Measurements from ENCODE around the gene ATP8A1.
"Not testable (repeated sequence)": the region's sequence is repeated elsewhere in the genome, so short reads cannot be mapped to it uniquely, and the experiment has no call there.

ATP8A1 gene

DNA sequence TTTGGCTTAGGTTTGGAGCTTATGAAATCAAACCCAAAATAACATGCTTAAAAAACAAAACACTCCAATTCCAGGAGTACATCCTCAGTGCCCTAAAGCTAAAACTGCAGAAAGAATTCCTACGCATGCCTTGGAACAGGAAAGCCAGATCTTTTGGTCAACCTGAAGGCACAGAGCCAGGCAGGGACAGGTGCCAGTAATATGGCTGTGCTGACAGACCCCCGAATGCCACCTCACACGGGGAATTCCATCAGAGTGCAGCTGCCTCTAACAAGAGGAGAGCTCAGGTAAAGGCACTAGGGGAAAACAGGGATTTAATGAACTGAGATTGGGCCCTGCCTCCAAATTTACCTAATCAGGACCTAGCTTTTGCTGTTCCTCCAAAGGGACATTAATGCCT lies 182.5 kb downstream of the ATP8A1 start:
- Mint-ChIP-seq H3K27me3 (no peaks in the 10 kb centered on the region), H3K4me3 (no peak overlapping the region), H3K27ac (no peak overlapping the region), H3K36me3 (ENCODE audit: low read depth) (peaks cover 53% of the 10 kb centered on the region), H3K4me1 (ENCODE audit: low read depth) (no peaks in the 10 kb centered on the region), H3K9me3 (no peaks in the 10 kb centered on the region)

DNA sequence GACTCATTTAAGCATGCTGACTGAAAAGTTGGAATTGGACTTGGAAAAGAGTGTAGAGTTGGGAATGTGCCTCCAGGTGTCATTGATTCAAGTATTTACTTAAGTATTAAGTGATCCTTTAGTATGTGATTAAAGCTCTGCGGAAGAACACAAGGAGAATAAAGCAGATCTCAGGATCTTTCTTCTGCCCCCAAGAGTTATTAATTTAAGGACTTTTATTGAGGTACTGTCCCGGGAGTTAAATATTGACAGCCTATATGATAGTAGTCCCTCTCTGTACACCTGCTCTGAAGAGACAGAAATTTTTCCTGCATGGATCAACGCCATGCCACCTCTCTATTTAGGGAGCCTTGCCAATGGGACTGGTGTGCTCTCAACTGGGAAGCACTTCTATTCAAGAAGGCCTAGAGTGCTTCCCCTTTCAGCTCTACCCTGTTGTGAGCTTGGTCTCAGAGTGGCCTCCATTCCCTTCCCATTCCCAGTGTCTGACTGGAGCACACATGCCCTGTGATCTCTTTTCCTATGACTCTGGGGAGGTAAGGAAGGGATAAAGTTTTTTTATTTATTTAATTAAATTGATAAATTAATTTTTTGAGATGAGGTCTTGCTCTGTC lies 183.7 kb downstream of the ATP8A1 start:
- Mint-ChIP-seq H3K4me1 (ENCODE audit: low read depth) (no peaks in the 10 kb centered on the region), H3K4me3 (no peak overlapping the region), H3K36me3 (ENCODE audit: low read depth) (peaks cover 48% of the 10 kb centered on the region), H3K27me3 (no peaks in the 10 kb centered on the region), H3K27ac (no peak overlapping the region), H3K9me3 (no peaks in the 10 kb centered on the region)

DNA sequence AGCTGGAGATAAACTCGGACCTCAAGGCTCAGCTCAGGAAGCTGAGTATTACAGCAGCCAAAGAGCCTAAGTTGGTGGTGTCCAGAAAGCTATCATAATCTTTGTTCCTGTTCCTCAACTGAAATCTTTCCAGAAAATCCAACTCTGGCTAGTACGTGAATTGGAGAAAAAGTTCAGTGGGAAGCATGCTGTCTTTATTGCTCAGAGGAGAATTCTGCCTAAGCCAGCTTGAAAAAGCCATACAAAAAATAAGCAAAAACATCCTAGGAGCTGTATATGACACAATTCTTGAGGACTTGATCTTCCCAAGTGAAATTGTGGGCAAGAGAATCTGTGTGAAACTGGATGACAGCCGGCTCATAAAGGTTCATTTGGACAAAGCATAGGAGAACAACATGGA lies 185.0 kb downstream of the ATP8A1 start:
- H3K4me3 Mint-ChIP-seq, result no peak overlapping the region
- no peaks in the 10 kb centered on the region for H3K27me3 Mint-ChIP-seq
- no peak overlapping the region for H3K27ac Mint-ChIP-seq
- peaks cover 47% of the 10 kb centered on the region for H3K36me3 Mint-ChIP-seq (ENCODE audit: low read depth)
- H3K4me1 Mint-ChIP-seq (ENCODE audit: low read depth), result no peaks in the 10 kb centered on the region
- no peaks in the 10 kb centered on the region for H3K9me3 Mint-ChIP-seq

DNA sequence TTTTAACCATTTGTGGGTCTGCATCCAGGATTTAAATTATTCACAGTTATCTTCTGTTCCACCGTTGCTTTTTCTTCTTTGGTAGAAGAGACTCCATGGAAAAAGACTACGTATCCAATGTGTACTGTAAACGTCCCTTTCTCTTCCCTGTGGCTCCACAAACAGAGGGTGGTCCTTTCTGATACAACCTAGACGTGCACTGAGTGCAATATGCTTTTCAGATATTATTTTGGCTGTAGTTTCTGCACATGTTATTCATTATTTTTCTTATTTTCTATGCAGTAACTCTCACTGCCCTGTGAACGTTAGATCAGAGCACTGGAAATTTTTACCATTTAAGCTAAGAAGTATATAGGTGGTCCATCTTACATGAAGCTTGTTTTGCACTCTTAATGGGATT lies 186.9 kb downstream of the ATP8A1 start:
- H3K27me3 Mint-ChIP-seq, result no peaks in the 10 kb centered on the region
- H3K27ac Mint-ChIP-seq, result no peak overlapping the region
- H3K4me1 Mint-ChIP-seq (ENCODE audit: low read depth), result no peaks in the 10 kb centered on the region
- no peak overlapping the region for H3K4me3 Mint-ChIP-seq
- H3K9me3 Mint-ChIP-seq, result no peaks in the 10 kb centered on the region
- H3K36me3 Mint-ChIP-seq (ENCODE audit: low read depth), result peaks cover 41% of the 10 kb centered on the region

DNA sequence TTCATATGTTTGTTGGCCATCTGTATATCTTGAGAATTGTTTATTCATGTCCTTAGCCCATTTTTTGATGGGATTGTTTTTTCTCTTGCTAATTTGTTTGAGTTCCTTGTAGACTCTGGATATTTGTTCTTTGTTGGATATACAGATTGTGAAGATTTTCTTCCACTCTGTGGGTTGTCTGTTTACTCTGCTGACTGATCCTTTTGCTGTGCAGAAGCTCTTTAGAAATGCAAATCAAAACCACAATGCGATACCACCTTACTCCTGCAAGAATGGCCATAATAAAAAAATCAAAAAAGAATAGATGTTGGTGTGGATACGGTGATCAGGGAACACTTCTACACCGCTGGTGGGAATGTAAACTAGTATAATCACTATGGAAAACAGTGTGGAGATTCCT lies 189.1 kb downstream of the ATP8A1 start:
- peaks cover 49% of the 10 kb centered on the region for H3K36me3 Mint-ChIP-seq (ENCODE audit: low read depth)
- H3K27me3 Mint-ChIP-seq; H3K4me3 Mint-ChIP-seq; H3K9me3 Mint-ChIP-seq; H3K4me1 Mint-ChIP-seq (ENCODE audit: low read depth); H3K27ac Mint-ChIP-seq: not testable (repeated sequence)

GRCh38 chr4:42466273-42466844 lies 190.5 kb downstream of the ATP8A1 start:
- no peaks in the 10 kb centered on the region for H3K4me1 Mint-ChIP-seq (ENCODE audit: low read depth)
- no peak overlapping the region for H3K4me3 Mint-ChIP-seq
- no peak overlapping the region for H3K27ac Mint-ChIP-seq
- no peaks in the 10 kb centered on the region for H3K9me3 Mint-ChIP-seq
- peaks cover 54% of the 10 kb centered on the region for H3K36me3 Mint-ChIP-seq (ENCODE audit: low read depth)
- no peaks in the 10 kb centered on the region for H3K27me3 Mint-ChIP-seq

DNA sequence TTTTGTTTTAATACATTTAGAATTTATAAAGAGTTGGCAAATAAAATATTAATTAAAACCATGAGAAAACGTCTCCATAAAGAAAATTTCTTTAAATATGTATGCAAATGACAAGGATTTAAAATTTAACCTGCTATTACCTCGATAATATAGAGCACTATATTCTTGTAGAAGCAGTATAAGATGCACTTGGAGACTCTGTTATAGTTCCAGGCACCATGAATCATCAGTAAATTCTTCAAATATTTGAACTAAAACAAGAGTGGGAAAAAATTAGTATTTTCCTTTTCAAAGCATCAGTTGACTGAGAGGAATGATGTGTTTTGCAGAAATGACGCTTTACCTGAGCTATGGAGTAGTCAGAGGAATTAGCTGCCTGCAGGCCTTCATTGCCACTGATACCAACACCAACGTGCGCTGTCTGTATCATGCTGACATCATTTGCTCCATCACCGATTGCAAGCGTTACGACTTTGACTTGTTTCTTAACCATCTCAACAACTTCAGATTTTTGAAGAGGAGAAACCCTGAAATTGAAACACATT lies 192.3 kb downstream of the ATP8A1 start:
- Mint-ChIP-seq H3K4me1 (ENCODE audit: low read depth) (peaks cover 3% of the 10 kb centered on the region), H3K27me3 (no peaks in the 10 kb centered on the region), H3K27ac (no peak overlapping the region), H3K36me3 (ENCODE audit: low read depth) (peaks cover 50% of the 10 kb centered on the region), H3K9me3 (no peaks in the 10 kb centered on the region), H3K4me3 (no peak overlapping the region)

DNA sequence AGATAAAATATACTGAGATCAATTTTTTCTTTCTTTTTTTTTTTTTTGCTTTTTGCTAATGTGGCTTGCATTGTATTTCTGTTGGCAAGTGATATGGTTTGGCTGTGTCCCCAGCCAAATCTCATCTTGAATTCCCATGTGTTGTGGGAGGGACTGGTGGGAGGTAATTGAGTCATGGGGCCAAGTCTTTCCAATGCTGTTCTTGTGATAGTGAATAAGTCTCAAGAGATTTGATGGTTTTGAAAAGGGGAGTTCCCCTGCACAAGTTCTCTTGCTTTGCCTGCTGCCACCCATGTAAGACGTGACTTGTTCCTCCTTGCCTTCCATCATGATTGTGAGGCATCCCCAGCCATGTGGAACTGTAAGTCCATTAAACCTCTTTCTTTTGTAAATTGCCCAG lies 195.7 kb downstream of the ATP8A1 start:
- not testable (repeated sequence) for H3K4me1 Mint-ChIP-seq (ENCODE audit: low read depth); H3K4me3 Mint-ChIP-seq; H3K9me3 Mint-ChIP-seq; H3K27me3 Mint-ChIP-seq; H3K27ac Mint-ChIP-seq
- H3K36me3 Mint-ChIP-seq (ENCODE audit: low read depth), result peaks cover 50% of the 10 kb centered on the region

GRCh38 chr4:42460043-42460442 lies 196.9 kb downstream of the ATP8A1 start:
- peaks cover 3% of the 10 kb centered on the region for H3K4me1 Mint-ChIP-seq (ENCODE audit: low read depth)
- no peaks in the 10 kb centered on the region for H3K27me3 Mint-ChIP-seq
- H3K9me3 Mint-ChIP-seq, result no peaks in the 10 kb centered on the region
- H3K36me3 Mint-ChIP-seq (ENCODE audit: low read depth), result peaks cover 50% of the 10 kb centered on the region
- H3K27ac Mint-ChIP-seq, result no peak overlapping the region
- H3K4me3 Mint-ChIP-seq, result no peak overlapping the region

- Mint-ChIP-seq H3K36me3 (ENCODE audit: low read depth) (peaks cover 57% of the 10 kb centered on the region), H3K27me3 (no peaks in the 10 kb centered on the region), H3K27ac (no peak overlapping the region), H3K4me1 (ENCODE audit: low read depth) (peaks cover 3% of the 10 kb centered on the region), H3K9me3 (no peaks in the 10 kb centered on the region), H3K4me3 (no peak overlapping the region)
Observed at GRCh38 chr4:42458657-42459056, 198.2 kb downstream of the ATP8A1 start.

DNA sequence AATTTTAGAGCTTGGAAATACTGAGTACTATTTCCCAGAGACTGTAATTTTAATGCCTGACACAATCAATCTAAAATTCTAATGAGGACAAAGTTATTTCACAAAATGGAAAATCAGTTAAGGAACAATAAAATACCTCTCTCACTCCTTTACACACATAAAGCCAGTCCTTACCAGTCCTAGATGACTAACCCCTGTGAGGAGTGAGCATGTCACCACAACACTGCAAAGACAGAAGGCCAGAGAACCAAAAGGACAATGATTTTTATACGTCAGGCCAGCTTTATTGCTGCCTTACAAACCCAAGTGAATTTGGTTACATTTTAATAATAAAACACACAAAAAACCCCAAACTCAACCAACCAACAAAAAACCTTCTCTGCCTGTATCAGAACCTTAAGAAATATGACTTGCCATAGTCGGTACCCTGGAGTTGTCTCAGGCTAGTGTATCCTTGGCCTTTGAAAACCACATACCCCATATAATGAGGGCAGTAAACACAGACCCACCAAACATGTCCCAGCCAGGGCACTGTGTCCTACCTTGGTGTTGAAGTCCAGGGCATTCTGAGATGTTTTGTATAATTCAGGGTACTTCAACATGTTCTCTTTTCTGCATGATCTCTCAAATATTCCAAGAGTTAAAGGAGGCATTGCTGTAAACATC lies 202.0 kb downstream of the ATP8A1 start:
- Mint-ChIP-seq H3K9me3 (no peaks in the 10 kb centered on the region), H3K4me3 (no peak overlapping the region), H3K27me3 (no peaks in the 10 kb centered on the region), H3K36me3 (ENCODE audit: low read depth) (peaks cover 59% of the 10 kb centered on the region), H3K27ac (no peak overlapping the region), H3K4me1 (ENCODE audit: low read depth) (peaks cover under 1% of the 10 kb centered on the region)

DNA sequence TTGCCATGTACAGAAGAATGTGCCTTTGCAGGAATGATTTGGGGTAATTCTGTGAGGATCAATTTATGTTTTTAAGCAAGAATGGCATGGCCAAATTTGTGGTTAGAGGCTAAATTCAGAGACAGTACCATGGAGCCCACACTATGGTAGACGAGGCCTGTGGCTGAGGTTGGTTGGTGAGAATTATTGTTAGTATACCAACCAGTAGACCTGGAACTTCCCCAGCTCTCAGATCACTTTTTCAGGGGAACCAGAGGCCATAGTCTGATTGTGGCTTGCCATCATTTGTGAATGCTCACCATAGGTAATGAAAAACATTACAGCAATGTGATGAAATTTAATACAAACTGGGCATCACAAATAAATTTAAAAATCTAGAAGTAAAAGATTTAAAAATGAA lies 203.3 kb downstream of the ATP8A1 start:
- Mint-ChIP-seq H3K4me3 (no peak overlapping the region), H3K4me1 (ENCODE audit: low read depth) (no peaks in the 10 kb centered on the region), H3K27ac (no peak overlapping the region), H3K27me3 (no peaks in the 10 kb centered on the region), H3K36me3 (ENCODE audit: low read depth) (peaks cover 59% of the 10 kb centered on the region), H3K9me3 (no peaks in the 10 kb centered on the region)

DNA sequence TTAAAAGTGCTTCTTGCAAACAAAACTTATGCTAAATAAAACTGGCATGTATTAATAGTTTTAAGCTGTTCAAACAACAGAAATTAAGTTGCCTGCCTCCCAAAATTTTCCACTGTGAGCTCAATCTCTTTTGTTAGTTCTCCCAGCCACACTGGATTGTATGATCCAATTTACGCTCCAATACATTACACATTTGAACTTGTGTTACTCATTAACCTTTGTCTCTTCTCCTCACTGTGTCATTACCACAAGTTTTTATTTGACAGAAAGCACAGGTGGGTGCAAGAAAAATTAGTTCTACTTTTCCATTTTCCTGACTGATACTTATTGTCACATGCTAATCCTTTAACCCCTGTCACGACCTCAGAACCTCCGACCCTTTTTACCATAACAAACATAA lies 204.1 kb downstream of the ATP8A1 start:
- no peaks in the 10 kb centered on the region for H3K27me3 Mint-ChIP-seq
- no peaks in the 10 kb centered on the region for H3K9me3 Mint-ChIP-seq
- peak overlapping the region; percentile 56 for H3K27ac Mint-ChIP-seq
- peaks cover 59% of the 10 kb centered on the region for H3K36me3 Mint-ChIP-seq (ENCODE audit: low read depth)
- no peaks in the 10 kb centered on the region for H3K4me1 Mint-ChIP-seq (ENCODE audit: low read depth)
- no peak overlapping the region for H3K4me3 Mint-ChIP-seq

DNA sequence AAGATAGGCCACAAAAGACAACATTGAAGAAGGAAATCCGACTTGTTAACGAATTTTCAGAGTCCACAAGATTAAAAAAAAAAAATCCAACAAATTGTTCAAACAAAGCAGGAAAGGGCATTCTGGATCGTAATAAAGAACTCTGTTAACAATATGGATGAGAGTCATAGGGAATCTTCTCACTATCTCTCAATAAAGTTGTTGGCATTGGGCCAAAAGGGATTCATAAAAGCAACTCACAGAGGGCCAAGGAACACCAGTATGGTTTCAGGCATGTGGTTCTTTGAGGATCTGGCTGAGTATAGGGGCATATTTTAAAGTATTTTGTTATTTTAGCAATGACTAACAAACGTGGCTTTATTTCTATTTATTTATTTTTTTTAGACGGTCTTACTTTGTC lies 210.1 kb downstream of the ATP8A1 start:
- Mint-ChIP-seq H3K27ac (no peak overlapping the region), H3K4me3 (no peak overlapping the region), H3K27me3 (no peaks in the 10 kb centered on the region), H3K9me3 (no peaks in the 10 kb centered on the region), H3K4me1 (ENCODE audit: low read depth) (no peaks in the 10 kb centered on the region), H3K36me3 (ENCODE audit: low read depth) (peaks cover 45% of the 10 kb centered on the region)

DNA sequence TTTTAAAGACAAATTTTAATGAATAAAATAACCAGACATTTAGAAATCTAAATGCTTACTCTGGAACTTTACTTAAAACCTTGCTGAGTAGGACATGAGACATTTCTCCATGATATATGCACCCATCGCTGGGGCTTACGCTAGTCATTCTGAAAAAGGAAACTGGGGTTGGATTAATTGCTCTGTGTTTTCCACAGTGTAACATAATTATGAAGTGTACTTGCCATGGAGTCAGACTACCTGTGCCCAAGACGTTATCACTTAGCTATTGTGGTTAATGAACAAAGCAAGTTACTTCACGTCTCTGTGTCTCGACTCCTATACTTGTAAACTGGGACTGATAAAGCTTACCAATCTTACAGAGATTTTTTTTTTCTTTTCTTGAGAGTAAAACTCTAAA lies 211.9 kb downstream of the ATP8A1 start:
- Mint-ChIP-seq H3K9me3 (no peaks in the 10 kb centered on the region), H3K36me3 (ENCODE audit: low read depth) (peaks cover 29% of the 10 kb centered on the region), H3K27ac (no peak overlapping the region), H3K27me3 (no peaks in the 10 kb centered on the region), H3K4me1 (ENCODE audit: low read depth) (no peaks in the 10 kb centered on the region), H3K4me3 (no peak overlapping the region)

All from stimulated activated naive CD8-positive, alpha-beta T cell treated with anti-CD3 and anti-CD28 coated beads, Interleukin-15, Interleukin-2, amounts not matched to agents 100 ng/mL and 50 ng/mL, for 24 hours (primary cell).